ENCODE data around the gene PSME2. TPM values are rescaled to one million over a fixed set of nuclear protein-coding genes. Genes with fewer than 3 reads are reported as not detected.

The PSME2 gene
- total and polyA plus RNA-seq, 2 of the 13 experiments (the other 11 are each of a cell fraction or from before 2014, with no cell fraction given), result 332 to 716 TPM

GRCh38 chr14:24146978-24147760, 759 bp upstream of the PSME2 start, which contains the start of gene RNF31 (continued):
- TF ChIP-seq, protein P1, sequence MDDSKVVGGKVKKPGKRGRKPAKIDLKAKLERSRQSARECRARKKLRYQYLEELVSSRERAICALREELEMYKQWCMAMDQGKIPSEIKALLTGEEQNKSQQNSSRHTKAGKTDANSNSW (CRISPR knock-in tag; IDR thresholded peaks at IDR 0.05; ENCODE audit: borderline replicate concordance), result no peak; the same call in 1 of the 2 replicates
- TF ChIP-seq ZNF160 (CRISPR knock-in tag; IDR thresholded peaks at IDR 0.05) (no peak), U2AF1 (optimal IDR thresholded peaks at IDR 0.05; ENCODE audit: low read depth, low read length) (peak; percentile 83), ONECUT2 (CRISPR knock-in tag; IDR thresholded peaks at IDR 0.05) (peak; percentile 9), NKX3-1 (CRISPR knock-in tag; IDR thresholded peaks at IDR 0.05) (peak; percentile 56), CBX1 (IDR thresholded peaks at IDR 0.05; ENCODE audit: low read depth) (peak; percentile 15), ZNF776 (CRISPR knock-in tag; IDR thresholded peaks at IDR 0.05) (0 out of 2 replicates have a peak, but pooled peaks have one; percentile 22), ZNF567 (CRISPR knock-in tag; IDR thresholded peaks at IDR 0.05; ENCODE audit: borderline replicate concordance) (peak; percentile 45; the same call in 1 of the 2 replicates), TSC22D2 (CRISPR knock-in tag; IDR thresholded peaks at IDR 0.05; ENCODE audit: borderline replicate concordance) (no peak), CC2D1A (CRISPR knock-in tag; IDR thresholded peaks at IDR 0.05) (no peak), ZFAT (CRISPR knock-in tag; conservative IDR thresholded peaks at IDR 0.05) (no peak), MATR3 (CRISPR knock-in tag; IDR thresholded peaks at IDR 0.05) (no peak), USF2 (IDR thresholded peaks at IDR 0.05; ENCODE audit: low read depth, low read length) (no peak), USF2 (CRISPR knock-in tag; IDR thresholded peaks at IDR 0.05; ENCODE audit: borderline replicate concordance) (no peak), NPAS2 (CRISPR knock-in tag; IDR thresholded peaks at IDR 0.05; ENCODE audit: borderline replicate concordance) (no peak), SMAD9 (CRISPR knock-in tag; IDR thresholded peaks at IDR 0.05) (no peak), ZFP36L1 (CRISPR knock-in tag; IDR thresholded peaks at IDR 0.05) (peak; percentile 94), ZNF839 (CRISPR knock-in tag; IDR thresholded peaks at IDR 0.05; ENCODE audit: borderline replicate concordance) (no peak; the same call in 1 of the 2 replicates), MTA3 (CRISPR knock-in tag; IDR thresholded peaks at IDR 0.05) (no peak), MZF1 (CRISPR knock-in tag; IDR thresholded peaks at IDR 0.05; ENCODE audit: borderline replicate concordance) (peak; percentile 91; the same call in 1 of the 2 replicates)
- TF ChIP-seq, protein P2, sequence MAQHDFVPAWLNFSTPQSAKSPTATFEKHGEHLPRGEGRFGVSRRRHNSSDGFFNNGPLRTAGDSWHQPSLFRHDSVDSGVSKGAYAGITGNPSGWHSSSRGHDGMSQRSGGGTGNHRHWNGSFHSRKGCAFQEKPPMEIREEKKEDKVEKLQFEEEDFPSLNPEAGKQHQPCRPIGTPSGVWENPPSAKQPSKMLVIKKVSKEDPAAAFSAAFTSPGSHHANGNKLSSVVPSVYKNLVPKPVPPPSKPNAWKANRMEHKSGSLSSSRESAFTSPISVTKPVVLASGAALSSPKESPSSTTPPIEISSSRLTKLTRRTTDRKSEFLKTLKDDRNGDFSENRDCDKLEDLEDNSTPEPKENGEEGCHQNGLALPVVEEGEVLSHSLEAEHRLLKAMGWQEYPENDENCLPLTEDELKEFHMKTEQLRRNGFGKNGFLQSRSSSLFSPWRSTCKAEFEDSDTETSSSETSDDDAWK (CRISPR knock-in tag; IDR thresholded peaks at IDR 0.05), result no peak
- TF ChIP-seq, protein P3, sequence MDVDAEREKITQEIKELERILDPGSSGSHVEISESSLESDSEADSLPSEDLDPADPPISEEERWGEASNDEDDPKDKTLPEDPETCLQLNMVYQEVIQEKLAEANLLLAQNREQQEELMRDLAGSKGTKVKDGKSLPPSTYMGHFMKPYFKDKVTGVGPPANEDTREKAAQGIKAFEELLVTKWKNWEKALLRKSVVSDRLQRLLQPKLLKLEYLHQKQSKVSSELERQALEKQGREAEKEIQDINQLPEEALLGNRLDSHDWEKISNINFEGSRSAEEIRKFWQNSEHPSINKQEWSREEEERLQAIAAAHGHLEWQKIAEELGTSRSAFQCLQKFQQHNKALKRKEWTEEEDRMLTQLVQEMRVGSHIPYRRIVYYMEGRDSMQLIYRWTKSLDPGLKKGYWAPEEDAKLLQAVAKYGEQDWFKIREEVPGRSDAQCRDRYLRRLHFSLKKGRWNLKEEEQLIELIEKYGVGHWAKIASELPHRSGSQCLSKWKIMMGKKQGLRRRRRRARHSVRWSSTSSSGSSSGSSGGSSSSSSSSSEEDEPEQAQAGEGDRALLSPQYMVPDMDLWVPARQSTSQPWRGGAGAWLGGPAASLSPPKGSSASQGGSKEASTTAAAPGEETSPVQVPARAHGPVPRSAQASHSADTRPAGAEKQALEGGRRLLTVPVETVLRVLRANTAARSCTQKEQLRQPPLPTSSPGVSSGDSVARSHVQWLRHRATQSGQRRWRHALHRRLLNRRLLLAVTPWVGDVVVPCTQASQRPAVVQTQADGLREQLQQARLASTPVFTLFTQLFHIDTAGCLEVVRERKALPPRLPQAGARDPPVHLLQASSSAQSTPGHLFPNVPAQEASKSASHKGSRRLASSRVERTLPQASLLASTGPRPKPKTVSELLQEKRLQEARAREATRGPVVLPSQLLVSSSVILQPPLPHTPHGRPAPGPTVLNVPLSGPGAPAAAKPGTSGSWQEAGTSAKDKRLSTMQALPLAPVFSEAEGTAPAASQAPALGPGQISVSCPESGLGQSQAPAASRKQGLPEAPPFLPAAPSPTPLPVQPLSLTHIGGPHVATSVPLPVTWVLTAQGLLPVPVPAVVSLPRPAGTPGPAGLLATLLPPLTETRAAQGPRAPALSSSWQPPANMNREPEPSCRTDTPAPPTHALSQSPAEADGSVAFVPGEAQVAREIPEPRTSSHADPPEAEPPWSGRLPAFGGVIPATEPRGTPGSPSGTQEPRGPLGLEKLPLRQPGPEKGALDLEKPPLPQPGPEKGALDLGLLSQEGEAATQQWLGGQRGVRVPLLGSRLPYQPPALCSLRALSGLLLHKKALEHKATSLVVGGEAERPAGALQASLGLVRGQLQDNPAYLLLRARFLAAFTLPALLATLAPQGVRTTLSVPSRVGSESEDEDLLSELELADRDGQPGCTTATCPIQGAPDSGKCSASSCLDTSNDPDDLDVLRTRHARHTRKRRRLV (CRISPR knock-in tag; IDR thresholded peaks at IDR 0.05), result no peak; the same call in 1 of the 2 replicates
